HG02885 (cell line): ENCODE results near the gene FAM131A.

Experiments
- ATAC-seq: cut with Tn5 transposase; IDR thresholded peaks from one replicate; pipeline ENCODE4 v1.9.1; 2021; ENCODE audit warnings: mild to moderate bottlenecking; ENCODE audit not compliant: unreplicated experiment, poor library complexity

The FAM131A gene

DNA sequence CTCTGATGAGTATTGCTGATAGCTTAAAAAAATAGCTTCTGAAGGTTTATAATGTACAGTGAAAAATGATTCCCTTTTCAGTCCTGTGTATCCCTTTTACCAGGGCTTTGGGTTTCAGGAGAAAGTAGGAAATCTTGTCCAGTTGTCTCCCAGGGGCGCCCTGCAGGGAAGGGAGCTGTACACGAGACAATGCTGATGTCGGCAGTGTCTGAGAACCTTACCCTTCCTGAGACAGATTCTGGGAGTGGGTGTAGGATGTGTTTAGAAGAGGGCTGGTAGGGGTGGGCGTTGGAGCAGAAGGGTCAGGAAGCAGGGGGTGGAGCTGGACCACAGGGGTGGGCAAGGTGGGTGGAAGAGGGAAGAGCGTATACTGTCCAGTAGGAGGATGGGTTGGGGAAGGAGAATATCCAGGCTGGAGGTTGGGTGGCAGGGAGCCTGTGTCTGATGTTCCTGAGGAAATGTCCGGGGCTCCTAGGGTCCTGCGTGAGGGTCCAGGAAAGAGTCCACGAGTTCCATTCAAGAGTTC, 35.0 kb downstream of the FAM131A start:
- no peak for ATAC-seq

DNA sequence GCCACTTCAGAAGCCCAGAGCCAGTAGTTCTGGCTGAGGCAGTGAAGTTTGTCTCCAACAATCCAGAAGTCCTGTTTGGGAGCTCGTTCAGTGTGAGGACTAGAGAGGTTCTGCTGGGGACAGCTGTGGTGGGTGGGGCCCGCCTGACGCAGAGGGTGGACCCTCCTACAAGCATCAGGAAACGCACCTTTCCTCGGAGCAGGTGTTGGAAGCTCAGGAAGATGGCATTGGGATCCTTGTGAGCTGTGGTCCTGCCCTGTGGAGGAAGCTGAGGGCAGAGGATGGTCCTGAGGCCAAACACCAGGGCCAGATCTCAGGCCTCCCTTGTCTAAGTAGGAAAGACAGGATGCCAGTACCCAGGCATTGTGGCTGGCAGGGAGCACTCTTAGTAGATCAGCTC, 35.5 kb downstream of the FAM131A start:
- no peak for ATAC-seq

DNA sequence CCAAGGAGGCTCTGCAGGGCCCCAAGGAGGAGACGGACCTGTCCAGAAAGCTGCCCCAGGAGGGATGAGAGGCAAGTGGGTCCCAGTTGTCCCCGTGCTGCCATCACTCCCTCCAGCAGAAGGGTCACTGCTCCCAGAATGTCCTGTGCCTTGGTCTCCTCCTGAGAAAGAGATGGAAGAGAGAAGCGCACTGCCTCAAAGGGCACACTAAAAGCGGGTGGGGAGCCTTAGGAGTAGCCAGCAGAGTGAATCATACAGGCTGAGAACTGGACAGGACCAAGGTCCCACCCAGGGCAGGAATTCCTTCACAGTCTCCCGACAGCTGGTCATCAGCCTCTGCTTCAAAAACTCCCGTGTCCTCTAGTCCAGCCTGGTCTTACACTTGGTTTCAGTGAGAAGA, 36.0 kb downstream of the FAM131A start:
- ATAC-seq, result no peak

DNA sequence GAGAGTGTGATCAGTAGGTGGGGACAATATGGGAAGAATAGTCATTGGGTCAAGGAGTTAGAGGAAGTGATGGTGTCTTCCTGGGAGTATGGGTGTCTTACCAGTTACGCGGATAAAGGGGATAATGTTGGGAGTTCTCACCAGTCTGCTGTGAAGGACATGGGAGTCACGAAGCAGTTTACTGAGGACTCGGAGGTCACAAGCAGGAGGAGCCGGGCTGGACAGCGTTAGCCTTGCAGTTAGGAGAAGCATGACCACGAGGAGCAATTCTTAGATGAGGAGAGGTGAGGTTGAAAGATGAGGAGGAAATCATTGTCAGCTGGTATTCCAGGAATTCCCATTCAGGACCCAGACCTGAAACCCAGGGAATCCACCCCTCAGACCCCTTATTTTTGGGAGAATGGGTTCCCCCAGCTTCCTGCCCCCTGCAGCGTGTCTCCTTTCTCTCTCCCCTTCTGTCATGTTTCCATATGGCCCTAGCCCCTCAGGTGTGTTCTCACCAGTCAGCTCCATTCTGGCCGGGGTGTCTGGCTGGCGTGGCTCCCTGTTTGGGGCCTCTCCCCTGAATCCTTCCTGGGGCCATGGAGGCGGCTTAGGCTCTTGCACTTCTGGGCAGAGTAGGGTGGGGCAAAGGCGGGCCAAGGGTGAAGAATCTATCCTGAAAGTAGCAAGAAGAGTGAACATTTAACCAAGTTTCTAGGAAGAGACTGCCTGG, 38.5 kb downstream of the FAM131A start:
- ATAC-seq, result no peak

DNA sequence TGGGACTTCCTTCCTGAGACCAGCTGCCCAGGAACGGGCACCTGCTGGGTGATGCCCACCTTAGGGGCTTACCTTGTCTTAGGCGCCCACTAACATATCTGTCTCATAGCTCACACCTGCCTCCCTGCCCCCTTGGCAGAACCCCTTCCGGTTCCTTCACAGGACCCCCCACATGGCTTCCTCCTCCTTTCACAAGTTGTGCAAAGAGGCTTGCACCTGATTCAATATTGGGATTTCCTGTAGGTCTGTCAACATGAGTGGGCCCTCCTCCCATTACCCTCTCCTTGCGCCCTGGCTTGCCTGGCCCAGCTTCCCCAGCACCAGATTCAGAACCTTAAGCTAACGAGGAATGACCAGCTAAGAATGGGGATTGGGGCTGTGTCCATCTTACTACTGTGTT, 40.0 kb downstream of the FAM131A start:
- no peak for ATAC-seq

DNA sequence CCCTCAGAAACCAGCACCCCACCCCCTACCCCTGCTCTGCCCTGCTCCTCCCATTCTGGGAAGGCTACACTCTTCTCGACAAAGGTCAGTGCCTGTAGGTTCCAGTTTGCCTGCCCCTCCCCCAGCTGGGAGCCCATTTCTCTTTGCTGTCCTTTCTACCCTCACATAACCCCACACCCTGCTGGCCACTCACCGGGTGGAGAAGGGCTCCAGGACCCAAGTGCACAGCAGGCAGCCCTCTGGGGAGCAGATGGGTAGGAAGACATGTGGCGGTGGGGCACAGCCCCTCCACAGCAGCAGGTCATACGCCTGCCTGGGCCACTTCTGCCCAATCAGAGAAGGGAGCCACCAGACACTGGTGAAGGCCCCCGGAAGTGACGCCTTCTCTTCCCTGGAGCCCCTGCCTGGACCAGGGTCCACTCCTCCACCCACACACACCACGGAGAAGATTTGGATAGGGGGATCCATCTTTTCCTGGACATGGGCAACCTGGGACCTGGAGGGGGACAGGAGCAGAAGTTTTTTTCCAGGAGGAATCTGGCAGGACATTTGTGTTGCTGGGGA, 40.6 kb downstream of the FAM131A start, which contains the start of gene THPO:
THPO (minus strand) TSS at position 326 of the 564 bp plus-strand sequence. CDS start 1,948 bp downstream, outside the sequence.
- ATAC-seq, result no peak

DNA sequence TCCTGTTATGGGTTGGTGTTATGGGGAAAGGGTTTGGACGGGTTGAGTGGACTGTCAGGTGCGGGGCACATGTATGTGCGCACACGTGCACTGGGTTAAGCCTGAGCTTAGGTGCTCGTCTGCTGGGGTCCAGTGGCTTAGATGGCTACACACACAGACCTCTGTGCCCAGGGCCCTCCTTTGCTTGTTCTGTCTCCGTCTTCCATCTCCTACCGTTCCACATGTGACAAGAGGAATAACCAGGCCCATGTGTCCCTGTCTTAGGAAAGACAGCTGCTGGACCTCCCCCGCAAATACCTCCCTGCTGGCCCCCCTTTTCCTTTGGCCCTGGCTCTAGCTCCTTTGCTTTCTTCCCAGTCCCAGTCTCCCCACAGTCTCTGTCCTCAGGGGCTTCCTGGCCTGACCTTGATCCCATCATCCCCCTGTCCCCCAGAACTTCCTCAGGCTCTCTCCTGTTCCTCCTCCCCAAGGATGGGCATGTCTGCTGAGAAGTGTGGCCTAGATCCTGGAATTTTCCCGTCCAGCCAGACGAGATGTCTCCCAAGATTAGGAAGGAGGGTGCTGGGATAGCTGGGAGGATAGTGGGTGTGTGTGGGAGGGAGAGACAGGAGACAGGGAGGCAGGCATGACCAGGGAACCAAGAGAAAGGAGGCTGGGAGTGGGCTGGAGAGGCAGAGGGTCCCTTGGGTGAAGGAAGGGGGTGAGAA, 41.4 kb downstream of the FAM131A start:
- no peak for ATAC-seq

DNA sequence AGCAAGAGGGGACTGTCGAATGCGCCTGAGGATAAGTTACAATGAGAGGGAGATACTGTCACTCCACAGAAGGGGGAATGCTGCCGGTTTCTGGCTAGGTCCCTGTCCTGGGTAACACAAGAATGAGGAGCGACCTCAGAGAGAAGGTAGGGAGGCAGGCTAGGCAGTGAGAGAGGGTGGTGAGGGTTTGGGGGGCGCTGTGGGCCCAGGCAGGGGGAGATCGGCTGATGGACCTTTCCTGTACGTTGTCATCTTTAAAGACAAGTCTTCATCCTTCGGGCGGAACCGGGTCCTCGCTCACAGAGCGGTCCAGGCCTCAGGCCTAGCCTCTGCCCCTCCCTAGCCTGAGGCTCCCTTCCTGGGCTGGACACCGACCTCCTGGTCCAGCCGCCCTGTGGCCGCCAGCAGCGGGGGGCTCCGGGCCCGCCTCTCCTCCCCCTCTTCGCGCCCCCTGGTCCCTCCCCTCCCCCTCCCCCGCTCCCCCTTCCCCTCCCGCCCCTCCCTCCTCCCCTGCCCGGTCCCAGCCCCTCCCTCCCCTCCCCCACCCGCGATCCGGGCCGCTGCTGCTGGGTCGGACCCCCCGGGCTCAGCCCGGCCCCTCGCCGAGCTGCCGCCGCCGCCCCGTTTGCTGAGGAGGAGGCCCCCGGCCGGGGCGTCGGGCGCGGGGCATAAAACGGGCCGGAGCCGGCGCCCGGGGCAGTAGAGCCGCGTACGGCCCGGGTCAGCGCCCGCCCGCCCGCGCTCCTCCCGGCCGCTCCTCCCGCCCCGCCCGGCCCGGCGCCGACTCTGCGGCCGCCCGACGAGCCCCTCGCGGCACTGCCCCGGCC, 42.2 kb downstream of the FAM131A start, which contains the start of gene CHRD:
CHRD (plus strand) TSS at position 697 of the 827 bp plus-strand sequence. CDS start 265 bp downstream, outside the sequence.
- no peak for ATAC-seq

DNA sequence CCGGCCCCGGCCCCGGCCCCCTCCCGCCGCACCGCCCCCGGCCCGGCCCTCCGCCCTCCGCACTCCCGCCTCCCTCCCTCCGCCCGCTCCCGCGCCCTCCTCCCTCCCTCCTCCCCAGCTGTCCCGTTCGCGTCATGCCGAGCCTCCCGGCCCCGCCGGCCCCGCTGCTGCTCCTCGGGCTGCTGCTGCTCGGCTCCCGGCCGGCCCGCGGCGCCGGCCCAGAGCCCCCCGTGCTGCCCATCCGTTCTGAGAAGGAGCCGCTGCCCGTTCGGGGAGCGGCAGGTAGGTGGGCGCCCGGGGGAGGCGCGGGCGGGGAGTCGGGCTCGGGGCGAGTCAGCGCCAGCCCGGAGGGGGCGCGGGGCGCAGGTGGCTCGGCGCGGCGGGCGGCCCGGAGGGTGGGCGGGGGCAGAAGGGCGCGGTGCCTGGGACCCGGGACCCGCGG, 42.8 kb downstream of the FAM131A start:
- ATAC-seq, result no peak

DNA sequence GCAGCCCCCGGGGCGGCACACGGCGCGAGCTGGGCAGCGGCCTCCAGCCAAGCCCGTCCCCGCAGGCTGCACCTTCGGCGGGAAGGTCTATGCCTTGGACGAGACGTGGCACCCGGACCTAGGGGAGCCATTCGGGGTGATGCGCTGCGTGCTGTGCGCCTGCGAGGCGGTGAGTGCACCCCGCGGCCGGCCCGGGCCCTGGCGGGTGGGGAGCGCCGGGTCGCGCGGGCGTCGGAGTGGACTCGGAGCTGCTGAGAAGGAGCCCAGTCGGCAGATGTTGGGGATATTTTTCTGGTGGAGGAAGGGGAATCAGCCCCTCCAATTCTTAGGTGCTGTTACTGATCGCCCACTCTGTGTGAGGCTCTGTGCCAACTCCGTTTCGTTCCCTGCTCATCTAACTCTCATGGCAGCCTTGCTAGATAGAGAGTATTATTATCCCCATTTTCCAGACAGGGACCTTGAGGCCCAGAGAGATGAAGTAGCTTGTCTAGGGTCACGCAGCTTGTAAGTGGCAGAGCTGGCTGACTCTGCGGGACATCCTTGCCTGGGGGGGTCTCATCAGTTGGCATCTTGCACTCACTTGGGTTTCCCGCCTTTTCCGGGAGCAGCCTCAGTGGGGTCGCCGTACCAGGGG, 43.3 kb downstream of the FAM131A start:
- no peak for ATAC-seq

DNA sequence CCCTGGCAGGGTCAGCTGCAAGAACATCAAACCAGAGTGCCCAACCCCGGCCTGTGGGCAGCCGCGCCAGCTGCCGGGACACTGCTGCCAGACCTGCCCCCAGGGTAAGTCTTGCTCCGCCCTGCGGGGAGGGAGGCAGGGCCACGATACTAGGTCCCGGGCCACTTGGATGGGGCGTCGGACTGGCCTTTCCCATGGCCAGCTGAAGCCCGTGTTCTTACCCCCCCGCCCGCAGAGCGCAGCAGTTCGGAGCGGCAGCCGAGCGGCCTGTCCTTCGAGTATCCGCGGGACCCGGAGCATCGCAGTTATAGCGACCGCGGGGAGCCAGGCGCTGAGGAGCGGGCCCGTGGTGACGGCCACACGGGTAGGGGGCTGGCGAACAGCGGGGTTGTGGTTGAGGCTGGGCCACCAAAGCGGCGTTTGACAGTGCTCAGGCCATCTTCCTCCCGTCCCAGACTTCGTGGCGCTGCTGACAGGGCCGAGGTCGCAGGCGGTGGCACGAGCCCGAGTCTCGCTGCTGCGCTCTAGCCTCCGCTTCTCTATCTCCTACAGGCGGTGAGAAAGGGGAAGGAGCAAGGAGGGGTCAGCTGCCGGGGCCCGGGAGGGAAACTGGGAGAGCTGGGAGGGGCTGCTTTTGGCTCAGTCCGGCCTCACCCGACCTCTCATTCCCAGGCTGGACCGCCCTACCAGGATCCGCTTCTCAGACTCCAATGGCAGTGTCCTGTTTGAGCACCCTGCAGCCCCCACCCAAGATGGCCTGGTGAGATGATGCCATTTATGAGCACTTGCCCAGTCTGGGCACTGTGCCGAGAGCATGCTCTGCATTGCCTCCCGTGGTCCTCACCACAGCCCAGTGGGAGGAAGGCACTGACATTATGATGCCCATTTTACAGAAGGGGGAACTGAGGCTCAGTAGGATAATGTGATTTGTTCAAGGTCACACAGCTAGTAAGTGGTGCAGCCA, 44.1 kb downstream of the FAM131A start:
- ATAC-seq, result no peak

DNA sequence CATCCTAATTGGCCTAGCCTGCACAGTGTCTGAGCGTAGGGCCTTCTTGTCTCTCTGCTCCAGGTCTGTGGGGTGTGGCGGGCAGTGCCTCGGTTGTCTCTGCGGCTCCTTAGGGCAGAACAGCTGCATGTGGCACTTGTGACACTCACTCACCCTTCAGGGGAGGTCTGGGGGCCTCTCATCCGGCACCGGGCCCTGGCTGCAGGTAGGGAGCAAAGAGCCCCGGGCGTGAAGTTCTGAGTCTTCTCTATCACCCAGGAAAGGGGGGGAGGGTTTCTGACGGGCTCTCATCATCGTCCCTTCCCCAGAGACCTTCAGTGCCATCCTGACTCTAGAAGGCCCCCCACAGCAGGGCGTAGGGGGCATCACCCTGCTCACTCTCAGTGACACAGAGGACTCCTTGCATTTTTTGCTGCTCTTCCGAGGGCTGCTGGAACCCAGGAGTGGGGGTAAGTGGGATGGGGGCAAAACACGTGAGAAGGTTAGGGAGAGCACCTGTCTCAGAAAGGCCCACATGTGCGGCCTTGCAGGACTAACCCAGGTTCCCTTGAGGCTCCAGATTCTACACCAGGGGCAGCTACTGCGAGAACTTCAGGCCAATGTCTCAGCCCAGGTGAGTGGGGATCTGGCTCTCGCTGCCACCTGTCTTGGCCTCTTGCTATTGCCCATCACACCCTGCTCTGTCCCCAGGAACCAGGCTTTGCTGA, 45.1 kb downstream of the FAM131A start:
- no peak for ATAC-seq

DNA sequence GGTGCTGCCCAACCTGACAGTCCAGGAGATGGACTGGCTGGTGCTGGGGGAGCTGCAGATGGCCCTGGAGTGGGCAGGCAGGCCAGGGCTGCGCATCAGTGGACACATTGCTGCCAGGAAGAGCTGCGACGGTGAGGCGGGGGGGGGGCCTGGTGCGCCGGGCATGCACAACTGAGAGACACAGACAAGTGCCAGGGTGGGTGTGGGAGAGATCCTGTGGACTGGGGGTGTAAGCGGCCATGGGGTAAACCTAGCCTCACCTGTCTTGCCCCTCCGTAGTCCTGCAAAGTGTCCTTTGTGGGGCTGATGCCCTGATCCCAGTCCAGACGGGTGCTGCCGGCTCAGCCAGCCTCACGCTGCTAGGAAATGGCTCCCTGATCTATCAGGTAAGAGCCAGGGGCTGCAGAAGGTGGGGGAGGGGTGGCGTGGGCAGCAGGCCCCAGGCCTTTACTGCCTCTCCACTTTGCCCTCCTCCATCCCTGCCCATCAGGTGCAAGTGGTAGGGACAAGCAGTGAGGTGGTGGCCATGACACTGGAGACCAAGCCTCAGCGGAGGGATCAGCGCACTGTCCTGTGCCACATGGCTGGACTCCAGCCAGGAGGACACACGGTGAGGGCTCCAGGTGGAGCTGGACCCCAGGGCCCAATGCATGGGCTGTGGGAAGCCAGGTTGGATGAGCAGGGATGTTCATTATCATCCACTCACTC, 45.8 kb downstream of the FAM131A start:
- ATAC-seq, result no peak

DNA sequence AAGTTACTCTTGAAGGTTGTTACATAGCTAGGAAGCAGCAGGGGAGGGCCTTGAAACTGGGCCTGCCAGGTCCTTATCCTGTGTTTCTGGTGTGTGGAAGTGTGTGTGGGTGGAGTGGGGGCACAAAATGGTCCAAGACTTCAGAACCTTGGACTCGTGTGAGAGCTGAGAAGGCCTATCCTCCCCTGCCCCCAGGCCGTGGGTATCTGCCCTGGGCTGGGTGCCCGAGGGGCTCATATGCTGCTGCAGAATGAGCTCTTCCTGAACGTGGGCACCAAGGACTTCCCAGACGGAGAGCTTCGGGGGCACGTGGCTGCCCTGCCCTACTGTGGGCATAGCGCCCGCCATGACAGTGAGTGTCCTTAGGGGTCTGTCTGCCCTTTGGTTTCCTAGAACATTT, 46.9 kb downstream of the FAM131A start:
- no peak for ATAC-seq

DNA sequence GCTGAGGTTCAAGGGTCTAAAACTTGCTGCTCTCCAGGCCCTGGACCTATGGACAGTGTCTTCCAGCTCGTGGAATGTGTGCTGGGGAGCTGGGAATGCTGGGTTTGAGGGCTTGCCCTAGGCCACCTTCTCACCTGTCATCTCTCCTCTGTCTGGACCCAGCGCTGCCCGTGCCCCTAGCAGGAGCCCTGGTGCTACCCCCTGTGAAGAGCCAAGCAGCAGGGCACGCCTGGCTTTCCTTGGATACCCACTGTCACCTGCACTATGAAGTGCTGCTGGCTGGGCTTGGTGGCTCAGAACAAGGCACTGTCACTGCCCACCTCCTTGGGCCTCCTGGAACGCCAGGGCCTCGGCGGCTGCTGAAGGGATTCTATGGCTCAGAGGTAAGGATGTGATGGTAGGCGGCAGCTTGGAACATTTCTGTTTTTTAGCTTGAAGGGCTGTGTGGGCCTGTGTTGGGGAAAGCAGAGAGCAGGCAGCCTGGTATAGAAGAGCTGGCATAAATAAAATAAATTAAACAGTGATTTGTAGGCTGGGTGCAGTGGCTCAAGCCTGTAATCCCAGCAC, 47.5 kb downstream of the FAM131A start:
- ATAC-seq, result no peak

DNA sequence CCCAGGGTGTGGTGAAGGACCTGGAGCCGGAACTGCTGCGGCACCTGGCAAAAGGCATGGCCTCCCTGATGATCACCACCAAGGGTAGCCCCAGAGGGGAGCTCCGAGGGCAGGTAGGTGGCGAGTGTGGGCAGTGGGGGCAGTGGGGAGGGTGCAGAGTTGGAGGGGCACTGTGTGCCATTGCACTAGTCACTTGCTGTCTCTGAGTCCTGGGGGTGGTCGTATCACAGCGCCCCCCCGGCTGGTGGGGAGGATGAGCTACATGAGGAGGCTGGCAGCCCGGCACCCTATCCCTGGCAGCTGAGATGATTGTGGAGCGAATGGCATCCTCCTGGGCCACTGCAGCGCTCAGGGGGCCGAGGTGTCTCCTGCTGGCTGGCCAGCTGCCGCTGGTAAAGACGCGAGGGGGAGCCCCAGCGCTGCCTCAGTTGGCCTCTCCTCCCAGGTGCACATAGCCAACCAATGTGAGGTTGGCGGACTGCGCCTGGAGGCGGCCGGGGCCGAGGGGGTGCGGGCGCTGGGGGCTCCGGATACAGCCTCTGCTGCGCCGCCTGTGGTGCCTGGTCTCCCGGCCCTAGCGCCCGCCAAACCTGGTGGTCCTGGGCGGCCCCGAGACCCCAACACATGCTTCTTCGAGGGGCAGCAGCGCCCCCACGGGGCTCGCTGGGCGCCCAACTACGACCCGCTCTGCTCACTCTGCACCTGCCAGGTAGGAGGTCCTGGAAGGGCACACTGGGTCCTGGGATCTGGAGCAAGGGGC, 48.8 kb downstream of the FAM131A start:
- ATAC-seq, result no peak
